ENCODE data around the gene SDHA.
"Not testable (repeated sequence)": the region's sequence is repeated elsewhere in the genome, so short reads cannot be mapped to it uniquely, and the experiment has no call there.

The SDHA gene

GRCh38 chr5:300691-301435 is 82.7 kb downstream of the SDHA start:
- DNase-seq (ENCODE audit: low read depth) = not testable (repeated sequence)

GRCh38 chr5:302416-302815 is 84.3 kb downstream of the SDHA start:
- not testable (repeated sequence) for DNase-seq (ENCODE audit: low read depth)

- DNase-seq (ENCODE audit: low read depth) = no peak
Observed at GRCh38 chr5:302966-303365, 84.8 kb downstream of the SDHA start.

GRCh38 chr5:303741-304140 is 85.6 kb downstream of the SDHA start:
- DNase-seq (ENCODE audit: low read depth) = not testable (repeated sequence)

GRCh38 chr5:305050-305449 is 86.9 kb downstream of the SDHA start:
- no peak for DNase-seq (ENCODE audit: low read depth)

GRCh38 chr5:305459-305858 is 87.3 kb downstream of the SDHA start:
- no peak for DNase-seq (ENCODE audit: low read depth)

- DNase-seq (ENCODE audit: low read depth) = no peak
Observed at GRCh38 chr5:306011-306805, 88.1 kb downstream of the SDHA start.

Data from stimulated activated CD4-positive, alpha-beta T cell treated with anti-CD3 and anti-CD28 coated beads, Interleukin-2, amount 100 ng/mL, for 4 hours (primary cell).